ENCODE results near the gene SOX9.

- no peak for TF ChIP-seq ARNTL (CRISPR knock-in tag; IDR thresholded peaks at IDR 0.05; ENCODE audit: borderline replicate concordance, low read depth)
- TF ChIP-seq TSHZ2 (CRISPR knock-in tag; IDR thresholded peaks at IDR 0.05): no peak
- TF ChIP-seq CSDC2 (CRISPR knock-in tag; IDR thresholded peaks at IDR 0.05): no peak
- no peak for TF ChIP-seq GLIS3 (CRISPR knock-in tag; IDR thresholded peaks at IDR 0.05)
- TF ChIP-seq ZFP30 (CRISPR knock-in tag; IDR thresholded peaks at IDR 0.05): no peak
- TF ChIP-seq PPARA (CRISPR knock-in tag; IDR thresholded peaks at IDR 0.05; ENCODE audit: borderline replicate concordance): no peak
- no peak for TF ChIP-seq BACH2 (CRISPR knock-in tag; IDR thresholded peaks at IDR 0.05; ENCODE audit: borderline replicate concordance)
- no peak for TF ChIP-seq ZC3H10 (CRISPR knock-in tag; IDR thresholded peaks at IDR 0.05)
- no peak for TF ChIP-seq PATZ1 (CRISPR knock-in tag; IDR thresholded peaks at IDR 0.05; ENCODE audit: borderline replicate concordance)
- no peak for TF ChIP-seq RARB (CRISPR knock-in tag; IDR thresholded peaks at IDR 0.05)
- no peak for TF ChIP-seq CREB5 (CRISPR knock-in tag; IDR thresholded peaks at IDR 0.05; ENCODE audit: low read depth)
- TF ChIP-seq CSRNP3 (CRISPR knock-in tag; IDR thresholded peaks at IDR 0.05): no peak
Observed at GRCh38 chr17:72171703-72172667, 51.2 kb downstream of the SOX9 start.

Measured in SK-N-SH treated with all-trans-retinoic acid at 6 μM for 48 hours (cell line).